NCI-H524 treated with DMSO at 0.1 percent for 48 hours (cell line): ENCODE results near the gene IL1RAPL1.
"Not testable (repeated sequence)": the region's sequence is repeated elsewhere in the genome, so short reads cannot be mapped to it uniquely, and the experiment has no call there.

ENCODE experiments used
- DNase-seq: peaks from one replicate; lab custom pipeline; 2025; lab: John Stamatoyannopoulos, UW

Gene IL1RAPL1

DNA sequence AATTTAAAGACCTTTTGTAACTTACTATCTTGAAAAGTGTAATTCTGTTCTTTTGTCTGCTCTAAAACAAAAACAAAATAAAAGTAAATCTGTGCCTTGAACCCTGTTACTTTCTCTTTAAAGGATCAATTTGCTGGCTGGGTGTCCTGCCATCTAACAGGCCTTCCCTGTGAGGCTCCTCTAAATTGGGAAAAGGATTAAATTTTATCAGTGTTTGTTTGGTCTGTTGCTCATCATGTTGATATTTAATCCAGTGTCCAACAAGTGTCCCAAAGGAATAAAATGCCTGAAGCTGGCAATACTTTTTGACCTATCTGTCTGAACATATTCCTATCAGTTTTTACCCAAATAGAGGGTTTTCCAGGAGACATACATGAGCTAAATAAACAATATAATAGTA lies 688.7 kb downstream of the IL1RAPL1 start:
- DNase-seq = no peak

DNA sequence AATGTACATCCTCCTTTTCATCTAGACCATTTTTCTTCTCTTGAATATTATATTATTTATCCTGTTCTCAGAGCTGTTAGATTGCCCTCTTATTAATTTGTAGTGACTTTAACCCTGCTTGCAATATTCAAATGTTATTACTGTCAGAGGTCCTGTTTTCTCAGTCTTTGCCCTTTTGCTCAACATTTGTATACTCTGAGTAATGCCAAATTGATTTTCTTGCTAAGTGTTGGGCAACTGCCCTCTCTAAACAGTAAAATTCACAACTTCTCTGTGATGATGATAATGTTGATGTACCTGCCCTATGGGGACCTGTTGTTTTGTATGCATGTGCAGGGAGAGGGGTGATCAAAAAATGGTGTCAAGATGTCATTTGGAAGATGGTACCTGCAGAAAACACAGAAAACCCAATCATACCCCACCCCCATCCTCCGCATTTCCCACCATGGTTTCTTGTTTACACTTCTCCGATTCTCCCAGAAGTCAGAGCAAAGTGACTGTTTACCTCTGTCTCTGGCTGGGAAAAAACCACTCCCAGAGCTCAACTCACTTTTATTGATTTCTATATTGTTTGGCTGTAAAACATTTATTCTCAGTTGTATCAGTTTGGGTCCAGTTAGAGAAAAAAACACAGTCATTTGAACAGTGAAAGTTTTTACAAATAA lies 694.0 kb downstream of the IL1RAPL1 start:
- DNase-seq = no peak

DNA sequence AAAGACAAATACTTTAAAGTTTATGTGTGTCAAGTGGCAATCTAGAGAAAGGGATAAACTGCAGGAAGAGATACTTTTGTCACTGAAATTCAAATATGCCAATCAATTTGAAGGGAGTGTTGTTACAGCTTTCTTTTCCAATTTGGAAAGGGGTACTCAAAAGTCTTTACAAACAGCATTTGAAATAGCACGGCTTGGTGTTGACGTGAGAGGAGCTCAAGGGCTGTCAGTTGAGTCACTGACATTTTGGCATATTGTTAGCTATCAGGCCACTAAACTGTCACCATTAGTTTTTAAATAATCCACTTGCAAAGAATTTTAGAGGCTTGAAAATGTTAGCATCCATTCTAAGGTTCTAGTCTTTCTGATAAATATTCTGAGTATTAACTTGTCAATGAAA lies 698.4 kb downstream of the IL1RAPL1 start:
- no peak for DNase-seq

DNA sequence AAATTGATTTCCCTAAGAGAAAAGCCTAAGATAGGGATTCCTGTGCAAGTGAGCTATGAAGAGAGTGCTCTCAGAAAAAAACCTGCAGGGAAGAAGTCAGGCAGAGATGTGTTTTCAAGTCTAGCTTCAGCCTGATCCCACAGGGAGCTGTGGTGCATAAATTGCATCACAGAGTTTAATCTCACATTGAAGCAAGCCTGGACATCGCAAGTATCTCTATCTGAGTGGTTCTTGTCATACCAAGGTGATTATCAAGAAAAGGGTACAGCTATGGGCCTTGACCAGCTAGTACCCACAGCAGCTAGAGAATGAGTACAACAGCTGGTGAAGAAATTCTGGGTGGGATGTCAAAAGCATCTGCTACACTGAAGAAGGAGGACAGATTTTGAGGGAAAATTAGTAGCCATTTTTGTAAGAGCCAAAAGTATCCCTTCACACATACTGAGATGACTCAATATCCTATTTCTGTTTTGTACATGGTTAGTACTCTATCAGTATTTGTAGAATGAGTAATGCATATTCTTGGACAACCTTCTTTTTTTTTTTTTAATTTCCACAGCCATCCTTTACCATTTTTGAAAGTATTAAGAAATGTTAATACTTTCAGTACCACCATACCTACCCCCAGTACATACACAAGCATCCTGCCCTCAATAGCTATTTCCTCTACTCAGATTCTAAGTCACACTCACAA lies 708.9 kb downstream of the IL1RAPL1 start:
- no peak for DNase-seq

DNA sequence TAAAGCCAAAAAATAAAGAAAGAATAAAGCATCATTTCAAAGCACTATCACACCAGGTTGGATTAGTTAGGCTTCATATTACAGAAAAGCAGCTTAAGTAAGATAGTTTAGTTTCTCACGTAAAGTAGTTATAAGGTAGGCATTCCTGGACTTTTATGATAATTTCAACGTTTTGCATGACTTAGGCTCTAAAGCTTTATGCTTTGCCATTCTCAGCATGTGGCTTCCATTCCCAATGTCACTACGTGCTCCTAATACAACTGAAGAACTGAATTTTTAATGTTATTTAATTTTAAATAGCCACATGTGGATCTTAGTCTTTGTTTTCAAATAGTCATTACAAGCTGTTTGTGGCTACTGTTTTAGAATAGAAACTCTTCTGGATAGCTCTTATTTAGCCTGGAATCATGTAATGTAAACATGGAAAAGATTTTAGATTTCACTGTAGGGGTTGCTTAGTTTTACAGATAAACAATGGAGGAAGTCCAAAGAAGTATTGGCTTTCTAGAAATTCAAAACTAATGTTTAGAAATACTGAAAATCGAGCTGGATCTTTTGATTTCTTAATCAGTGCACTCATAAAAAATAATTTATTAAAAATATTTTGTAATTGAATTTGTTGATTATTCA lies 710.0 kb downstream of the IL1RAPL1 start:
- no peak for DNase-seq

DNA sequence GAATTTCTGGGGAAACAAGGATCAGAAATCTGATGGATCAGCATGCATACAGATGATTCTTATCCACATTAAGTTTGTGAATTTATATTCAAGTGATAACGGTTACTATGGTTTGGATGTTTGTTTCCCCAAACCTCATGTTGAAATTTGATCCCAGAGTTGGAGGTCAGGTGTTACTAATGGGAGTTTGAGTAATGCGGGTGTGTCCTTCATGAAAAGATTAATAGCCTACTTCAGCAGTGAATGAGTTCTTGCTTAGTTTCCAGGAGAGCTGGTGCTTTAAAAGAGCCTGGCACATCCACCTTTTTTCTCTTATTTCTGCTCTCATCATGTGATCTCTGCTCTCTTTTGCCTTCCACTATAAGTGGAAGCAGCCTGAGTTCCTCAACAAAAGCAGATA lies 712.4 kb downstream of the IL1RAPL1 start:
- DNase-seq = peak; percentile 3

DNA sequence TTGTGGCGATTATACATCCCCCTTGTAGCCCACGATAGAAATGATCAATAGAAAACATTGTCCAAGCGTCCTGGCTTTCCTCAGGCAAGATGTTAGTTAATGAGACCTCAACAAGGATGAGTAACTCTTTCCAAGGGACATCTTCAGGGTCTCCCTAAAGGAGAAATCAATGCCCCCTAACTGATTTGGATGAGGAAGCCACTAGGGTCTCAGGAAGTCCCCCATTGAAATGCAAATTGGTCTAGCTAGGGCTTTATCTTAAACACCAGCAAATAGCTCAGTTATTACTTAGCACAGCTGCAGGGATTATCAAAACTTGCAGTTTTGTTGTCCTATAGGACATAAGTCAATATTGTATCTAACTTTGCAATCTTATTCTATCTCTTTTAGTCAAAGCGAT lies 721.5 kb downstream of the IL1RAPL1 start:
- no peak for DNase-seq

DNA sequence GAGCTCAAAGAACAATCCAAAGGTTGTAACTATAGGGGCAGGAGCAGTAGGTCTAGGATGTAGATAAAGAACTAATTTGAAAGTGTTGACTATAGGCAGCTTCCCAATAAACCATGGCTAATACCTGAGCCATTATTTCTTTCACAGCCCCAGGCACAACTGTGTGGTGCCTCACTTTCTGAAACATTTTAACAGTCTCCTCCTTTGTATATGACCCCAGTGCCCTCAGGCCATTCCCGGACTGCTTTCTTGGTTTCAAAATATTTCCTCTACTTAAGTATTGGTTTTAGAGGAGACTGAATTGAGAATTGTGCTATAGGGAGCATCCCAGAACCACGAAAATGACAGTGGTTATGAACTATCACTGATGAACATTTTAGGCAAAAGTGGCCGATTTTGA lies 728.7 kb downstream of the IL1RAPL1 start:
- no peak for DNase-seq

DNA sequence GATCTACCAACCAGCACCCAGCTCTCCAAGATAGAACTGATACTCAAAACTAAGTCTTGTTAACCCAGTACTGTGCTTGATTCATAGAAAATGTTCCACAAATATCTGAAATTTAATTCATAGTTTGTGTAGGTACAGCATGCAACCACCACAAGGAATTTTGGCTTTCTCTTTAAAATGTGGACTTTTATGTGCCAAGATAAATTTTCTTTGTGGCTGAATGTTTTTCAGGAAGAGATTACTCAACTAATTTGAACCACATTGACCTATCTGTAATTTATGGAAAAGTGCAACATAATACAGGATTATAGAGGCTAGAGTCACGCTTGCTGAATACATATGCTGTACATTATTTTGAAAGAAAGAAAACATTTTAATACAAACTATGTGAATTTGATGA lies 730.8 kb downstream of the IL1RAPL1 start:
- DNase-seq = no peak

DNA sequence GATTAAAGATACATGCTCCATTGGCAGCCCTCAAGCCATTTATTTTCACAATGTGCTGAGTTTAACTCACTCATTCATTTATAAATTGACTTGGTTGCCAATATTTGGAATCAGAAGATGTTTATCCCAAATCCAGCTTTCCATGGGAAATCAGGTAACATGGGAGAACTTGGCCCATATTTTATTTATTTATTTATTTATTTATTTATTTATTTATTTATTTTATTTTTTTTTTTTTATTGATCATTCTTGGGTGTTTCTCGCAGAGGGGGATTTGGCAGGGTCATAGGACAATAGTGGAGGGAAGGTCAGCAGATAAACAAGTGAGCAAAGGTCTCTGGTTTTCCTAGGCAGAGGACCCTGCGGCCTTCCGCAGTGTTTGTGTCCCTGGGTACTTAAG lies 745.2 kb downstream of the IL1RAPL1 start:
- not testable (repeated sequence) for DNase-seq

DNA sequence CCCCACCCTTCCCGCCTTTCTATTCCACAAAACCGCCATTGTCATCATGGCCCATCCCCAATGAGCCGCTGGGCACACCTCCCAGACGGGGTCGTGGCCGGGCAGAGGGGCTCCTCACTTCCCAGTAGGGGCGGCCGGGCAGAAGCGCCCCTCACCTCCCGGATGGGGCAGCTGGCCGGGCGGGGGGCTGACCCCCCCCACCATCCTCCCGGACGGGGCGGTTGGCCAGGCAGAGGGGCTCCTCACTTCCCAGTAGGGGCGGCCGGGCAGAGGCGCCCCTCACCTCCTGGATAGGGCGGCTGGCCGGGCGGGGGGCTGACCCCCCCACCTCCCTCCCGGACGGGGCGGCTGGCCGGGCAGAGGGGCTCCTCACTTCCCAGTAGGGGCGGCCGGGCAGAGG lies 745.8 kb downstream of the IL1RAPL1 start:
- DNase-seq = not testable (repeated sequence)

DNA sequence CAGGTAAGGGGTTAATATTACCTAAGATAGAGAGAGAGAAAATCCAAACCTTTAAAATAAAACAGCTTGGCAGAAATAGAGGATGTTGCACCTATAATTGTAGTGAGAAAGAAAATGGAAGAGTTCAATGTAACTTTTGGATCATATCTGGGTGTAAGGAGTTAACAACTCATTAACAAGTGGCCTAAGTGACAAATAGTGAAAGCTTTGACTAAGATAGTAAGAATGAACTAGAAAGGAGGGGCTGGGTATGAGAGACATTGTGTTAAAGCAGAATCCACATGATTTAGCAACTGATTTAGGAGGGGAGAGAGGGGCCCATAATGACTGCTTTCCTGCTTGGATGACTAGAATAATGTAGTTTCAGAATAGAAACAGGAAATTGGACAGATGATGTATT lies 761.0 kb downstream of the IL1RAPL1 start:
- DNase-seq = no peak

DNA sequence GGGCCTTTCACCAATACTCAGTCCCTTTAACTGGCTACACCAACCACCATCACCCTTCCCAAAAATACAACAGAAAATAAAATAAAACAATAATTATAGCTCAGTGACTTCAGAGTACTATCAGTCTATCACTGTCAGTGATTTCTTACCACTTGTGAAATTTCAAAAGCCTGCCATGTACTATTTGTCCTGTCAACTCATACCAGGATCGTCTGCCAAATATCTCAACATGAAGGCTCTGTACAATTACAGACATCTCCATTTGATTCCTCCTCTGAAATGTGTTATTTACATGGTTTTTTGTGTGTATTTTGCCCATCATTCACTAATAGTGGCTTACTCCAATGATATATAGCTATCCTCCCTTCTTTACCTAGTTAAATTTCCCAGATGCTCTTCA lies 772.0 kb downstream of the IL1RAPL1 start:
- DNase-seq = no peak

DNA sequence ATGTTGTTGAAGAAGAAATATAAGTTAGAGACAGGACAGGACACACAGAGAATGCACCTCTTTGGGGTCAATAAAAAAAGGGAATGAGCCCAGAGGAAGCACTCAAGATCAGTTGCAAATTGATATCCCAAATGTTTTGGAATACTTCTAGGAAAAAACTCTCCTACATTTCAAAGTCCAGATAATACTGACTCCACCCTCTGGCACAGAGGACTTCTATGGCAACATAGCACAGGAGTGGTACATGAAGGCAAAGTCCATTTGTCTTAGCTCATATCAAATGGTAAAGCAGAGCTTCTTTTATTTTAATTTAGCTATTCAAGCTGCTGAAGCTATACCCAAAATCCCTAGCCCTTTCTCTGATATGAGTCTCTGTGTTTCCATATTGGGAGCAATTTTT lies 787.5 kb downstream of the IL1RAPL1 start:
- not testable (repeated sequence) for DNase-seq

DNA sequence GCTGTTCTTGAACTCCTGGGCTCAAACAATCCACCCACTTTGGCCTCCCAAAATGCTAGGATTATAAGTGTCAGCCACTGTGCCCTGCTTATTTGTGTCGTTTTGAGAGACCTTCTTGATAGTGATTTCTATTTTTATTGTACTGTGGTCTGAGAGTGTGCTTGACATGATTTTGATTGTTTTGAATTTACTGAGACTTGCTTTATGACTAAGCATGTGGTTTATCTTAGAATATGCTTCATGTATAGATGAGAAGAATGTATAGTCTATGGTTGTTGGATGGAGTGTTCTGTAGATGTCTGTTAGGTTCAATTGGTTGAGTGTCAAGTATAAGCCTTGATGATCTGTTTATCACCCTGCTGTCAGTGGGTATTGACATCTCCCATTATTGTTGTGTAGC lies 789.3 kb downstream of the IL1RAPL1 start:
- DNase-seq = no peak

DNA sequence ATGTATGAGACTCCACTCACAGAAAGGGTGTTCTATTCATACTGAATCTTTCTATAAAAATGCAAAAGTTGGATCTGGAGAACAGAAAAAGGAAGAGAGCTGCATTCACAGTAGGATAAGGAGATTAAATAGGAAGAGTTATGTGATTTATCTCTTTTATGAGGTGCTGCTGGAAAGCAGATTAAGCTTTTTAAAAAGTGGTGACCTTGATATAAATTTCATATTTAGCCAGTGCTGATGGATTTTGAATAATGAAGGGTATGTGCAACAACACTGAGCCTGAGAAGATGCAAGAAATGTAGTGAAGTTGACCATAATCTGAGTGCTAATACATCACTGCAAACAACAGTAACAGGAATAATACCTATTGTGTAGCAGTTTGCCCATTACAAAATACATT lies 795.6 kb downstream of the IL1RAPL1 start:
- DNase-seq = no peak

DNA sequence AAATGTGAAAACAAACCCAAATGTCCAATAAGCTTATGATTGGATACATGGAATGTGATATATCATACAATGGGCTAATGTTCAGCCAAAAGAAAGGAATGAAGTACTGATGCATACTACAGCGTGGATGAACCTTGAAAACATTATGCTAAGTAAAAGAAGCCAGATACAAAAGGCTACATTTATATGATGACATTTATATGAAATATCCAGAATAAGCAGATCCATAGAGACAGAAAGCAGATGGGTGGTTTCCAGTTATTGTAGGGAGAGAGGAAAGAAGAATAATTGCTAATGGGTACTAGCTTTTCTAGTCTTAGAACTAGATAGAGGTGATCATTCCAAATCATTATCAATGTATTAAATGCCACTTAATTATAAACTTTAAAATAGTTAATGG lies 801.3 kb downstream of the IL1RAPL1 start:
- DNase-seq = no peak

DNA sequence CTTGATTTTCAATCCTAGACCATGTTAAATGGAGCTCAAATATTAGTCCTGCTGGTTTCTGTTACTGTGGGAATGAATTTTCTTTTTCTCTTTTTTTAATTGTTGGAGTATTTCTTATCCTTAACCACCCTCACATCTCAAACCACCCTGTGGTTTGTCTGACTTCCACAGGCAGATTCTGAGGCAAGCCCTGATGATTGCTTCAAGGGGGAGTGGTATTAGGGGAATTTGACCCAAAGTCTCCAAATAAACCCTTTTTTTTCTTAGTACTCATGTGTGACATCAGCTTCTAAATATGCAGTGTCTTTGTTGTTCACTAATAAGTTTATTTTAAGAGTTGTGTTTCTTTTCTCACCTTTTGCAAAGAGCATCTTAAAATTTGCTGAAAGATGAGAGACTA lies 810.3 kb downstream of the IL1RAPL1 start:
- no peak for DNase-seq

DNA sequence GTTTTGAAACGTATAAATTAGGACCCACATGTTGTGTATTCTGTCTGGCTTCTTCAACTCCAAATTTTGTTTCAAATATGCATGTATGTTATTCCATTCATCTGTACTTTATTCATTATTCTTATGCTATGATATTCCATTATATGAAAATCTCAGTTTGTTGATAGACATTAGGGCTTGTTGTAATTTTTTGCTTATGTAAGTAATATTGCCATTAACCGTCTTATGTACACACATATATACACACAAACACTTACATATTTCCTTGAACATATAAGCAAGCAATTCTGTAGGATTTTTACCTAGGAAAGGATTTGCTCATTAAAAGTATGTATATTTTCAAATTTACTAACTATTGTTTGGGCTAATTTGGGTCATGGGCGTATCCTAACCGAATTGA lies 820.1 kb downstream of the IL1RAPL1 start:
- DNase-seq = no peak

DNA sequence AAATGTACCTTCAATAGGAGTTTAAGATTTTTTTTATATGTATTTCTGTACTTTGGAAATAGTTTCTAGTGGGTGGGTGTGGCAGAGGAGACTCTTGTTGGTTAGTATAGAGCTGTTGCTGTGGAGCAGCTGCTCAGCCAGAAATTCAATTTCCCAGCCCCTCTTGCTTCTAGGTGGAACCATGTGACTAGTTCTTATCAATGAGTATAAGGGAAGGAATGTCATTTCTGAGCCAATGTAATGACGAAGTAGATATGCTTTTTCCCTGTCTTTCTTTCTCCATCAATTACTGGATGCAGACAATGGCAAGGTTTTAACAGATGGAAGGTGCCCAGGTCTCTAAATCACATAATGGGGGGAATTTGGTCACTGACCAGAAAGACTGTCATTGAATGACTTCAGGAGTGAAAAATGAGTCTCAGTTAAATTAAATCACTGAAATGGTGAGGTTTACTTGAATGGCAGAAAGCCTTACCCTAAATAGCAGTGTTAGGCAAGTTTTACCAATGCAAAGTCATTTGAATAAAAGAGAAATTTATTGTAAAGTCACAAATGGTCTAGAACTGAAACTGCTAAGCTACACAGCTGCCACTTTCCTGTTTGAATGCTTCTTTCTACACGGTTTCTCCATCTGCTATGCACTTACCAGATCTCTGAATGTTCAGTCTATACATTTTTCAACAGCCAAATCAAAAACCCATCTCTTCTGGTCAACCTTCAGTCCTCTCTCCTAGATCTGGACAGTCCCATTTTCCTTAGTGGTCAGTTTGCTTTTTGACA lies 832.7 kb downstream of the IL1RAPL1 start:
- no peak for DNase-seq

DNA sequence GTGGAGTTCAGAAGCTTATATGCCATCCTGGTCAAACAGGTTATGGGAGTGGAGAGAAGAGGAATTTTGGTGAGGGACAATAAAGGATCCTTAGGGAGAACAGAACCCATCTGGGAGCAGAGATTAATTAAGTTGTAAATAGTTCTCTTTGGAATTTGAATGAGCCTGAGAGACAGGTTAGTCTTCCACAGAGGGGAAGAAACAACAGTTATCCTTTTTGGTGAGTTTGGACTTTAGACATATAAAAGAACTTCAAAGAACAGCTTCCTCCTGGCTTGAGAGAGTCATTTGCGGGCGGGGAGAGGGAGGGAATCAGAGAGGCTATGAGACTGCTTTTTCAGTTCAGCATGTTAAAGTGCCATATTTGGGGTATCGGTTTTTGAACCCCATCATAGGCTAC lies 834.8 kb downstream of the IL1RAPL1 start:
- DNase-seq = no peak

DNA sequence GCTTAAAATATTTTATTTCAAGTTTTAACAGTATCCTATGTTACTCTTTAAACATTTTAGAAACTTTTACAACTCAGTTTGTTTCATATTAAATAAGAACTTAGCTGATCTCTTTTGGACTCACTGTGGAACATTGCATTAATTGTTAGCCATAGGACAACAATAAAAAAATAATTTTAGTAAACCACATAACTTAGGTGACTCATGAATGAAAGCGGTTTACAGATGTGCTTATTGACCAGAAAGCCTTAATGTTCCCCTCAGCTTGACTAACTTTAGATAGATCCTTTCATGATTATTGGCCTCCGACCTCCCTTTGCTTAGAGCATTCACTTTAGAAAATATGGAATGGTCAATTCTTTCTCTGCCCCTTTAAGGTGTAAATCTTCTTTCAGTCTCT lies 844.6 kb downstream of the IL1RAPL1 start:
- no peak for DNase-seq

DNA sequence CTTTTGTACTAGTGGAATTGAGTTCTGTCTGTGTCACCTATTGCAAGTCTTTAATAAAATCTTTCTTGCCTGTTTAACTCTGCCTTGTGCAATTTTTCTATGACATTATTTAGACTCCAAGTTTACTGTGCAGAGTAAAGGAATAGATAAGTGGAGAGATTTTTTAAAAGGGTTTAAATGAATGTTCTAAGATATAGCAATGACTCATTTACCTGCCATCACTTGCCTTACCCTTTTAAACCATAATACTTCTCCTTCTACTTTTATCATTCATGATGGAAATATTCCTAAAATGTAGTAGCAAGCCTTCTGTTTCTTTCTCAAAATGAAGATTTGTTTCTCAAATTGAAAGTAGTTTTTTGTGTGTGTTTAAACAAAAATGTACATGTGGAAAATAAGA lies 845.3 kb downstream of the IL1RAPL1 start:
- no peak for DNase-seq
